Left lung (tissue), 10 donors: Measurements from ENCODE around the gene ZNF575. TPM values are rescaled to one million over a fixed set of nuclear protein-coding genes. Genes with fewer than 3 reads are reported as not detected.
A peak's percentile ranks its signal among the peaks of the same experiment; 100 is the strongest.

Source experiments
- ATAC-seq: fragments of 200-7000 bp; cut with Tn5 transposase; one replicate; pipeline ENCODE4 v1.9.1; 2020; ENCODE audit warnings: moderate library complexity
- DNase-seq, 4 donors: peaks; one replicate each; pipeline ENCODE4 v3.0.0-alpha.2; 2013 to 2020
- H3K27ac ChIP-seq, 2 donors: fragments of 200-600 bp; sonication (generic) in 1 of 2; one replicate each; pipeline versions ENCODE4 v1.5.0 to v1.8.0; 2020 to 2021
- H3K27me3 ChIP-seq, 2 donors: fragments of 200-600 bp; sonication (generic) in 1 of 2; one replicate each; pipeline versions ENCODE4 v1.5.0 to v1.8.0; 2020 to 2021
- H3K36me3 ChIP-seq, 2 donors: fragments of 200-600 bp; sonication (generic) in 1 of 2; one replicate each; pipeline versions ENCODE4 v1.5.0 to v1.8.0; 2020 to 2021
- H3K4me1 ChIP-seq, 2 donors: fragments of 200-600 bp; one replicate each; pipeline ENCODE4 v1.8.0; 2021
- H3K4me3 ChIP-seq, 2 donors: fragments of 200-600 bp; sonication (generic) in 1 of 2; one replicate each; pipeline versions ENCODE4 v1.5.0 to v1.8.0; 2020 to 2021; ENCODE audit warnings: mild to moderate bottlenecking in 1 of 2
- H3K9me3 ChIP-seq, 2 donors: fragments of 200-600 bp; sonication (generic) in 1 of 2; one replicate each; pipeline versions ENCODE4 v1.5.0 to v1.8.0; 2020 to 2021
- intact Hi-C, 2 donors: fragments of 100-400 bp; cut with DNase I; formaldehyde crosslinking; loops; one replicate each; pipeline versions ENCODE4 v1.11.2 to v1.14.2; 2022
- polyA plus RNA-seq, 6 donors: library from polyadenylated mRNA; unstranded; fragments of 120-200 nt; gene quantifications; one replicate each; pipeline ENCODE4 v1.2.1, GENCODE V29; 2013; ENCODE audit not compliant: insufficient read length in 6 of 6
- total RNA-seq, 2 donors: library from RNA; stranded (reverse); fragmentation: NEBNext Ultra II Directional; extraction: Animal tissue kit (Norgen Biotek cat#: 25700); gene quantifications; one replicate each; pipeline ENCODE4 v1.2.1, GENCODE V29; 2021
- TF ChIP-seq, protein P1 (sequence below), 2 donors: fragments of 200-600 bp; sonication (generic) in 1 of 2; IDR thresholded peaks; one replicate each; pipeline versions ENCODE4 v1.5.0 to v1.8.0; 2021; ENCODE audit warnings: antibody characterized with exemption in 2 of 2
- donor health status: DM: no; HTN: yes; CAD: no.
- donor health status: DM: no; HTN: no; CAD: no.

ZNF575 gene
- total and polyA plus RNA-seq, 8 donors, result 1.2 to 3.3 (median 2.3) TPM

DNA sequence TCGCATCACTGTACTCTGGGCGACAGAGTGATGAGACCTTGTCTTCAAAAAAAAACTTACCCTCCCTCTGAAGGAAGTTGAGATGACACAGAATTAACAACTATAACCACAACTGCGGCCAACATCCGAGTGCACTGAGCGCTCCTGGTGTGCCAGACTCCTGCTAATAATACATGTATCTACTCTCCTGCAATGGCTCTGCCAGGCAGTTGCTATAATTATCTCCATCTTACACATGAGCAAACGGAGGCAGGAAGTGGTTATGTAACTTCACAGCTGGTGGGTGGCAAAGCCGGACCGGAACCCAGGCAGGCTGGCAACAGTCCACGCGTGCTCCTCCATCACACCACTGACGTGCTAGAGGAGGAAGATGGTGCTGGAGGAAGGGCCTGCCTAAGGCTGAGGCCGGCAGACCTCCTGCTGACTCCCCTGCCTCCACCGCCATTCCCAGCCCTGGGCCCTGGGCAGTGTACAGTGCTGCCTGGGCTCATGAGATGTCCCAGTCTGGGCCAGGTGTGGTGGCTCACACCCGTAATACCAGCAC lies 29.8 kb downstream of the ZNF575 start:
- Histone ChIP-seq H3K27me3 (no peaks in the 10 kb centered on the region), H3K27ac (peak overlapping the region; percentile 65 to 89), H3K4me1 (peaks cover 0 to 25% of the 10 kb centered on the region in 2 donors), H3K4me3 (no peak overlapping the region), H3K9me3 (no peaks in the 10 kb centered on the region), H3K36me3 (peaks cover 0 to 30% of the 10 kb centered on the region in 2 donors)
- TF ChIP-seq, protein P1, sequence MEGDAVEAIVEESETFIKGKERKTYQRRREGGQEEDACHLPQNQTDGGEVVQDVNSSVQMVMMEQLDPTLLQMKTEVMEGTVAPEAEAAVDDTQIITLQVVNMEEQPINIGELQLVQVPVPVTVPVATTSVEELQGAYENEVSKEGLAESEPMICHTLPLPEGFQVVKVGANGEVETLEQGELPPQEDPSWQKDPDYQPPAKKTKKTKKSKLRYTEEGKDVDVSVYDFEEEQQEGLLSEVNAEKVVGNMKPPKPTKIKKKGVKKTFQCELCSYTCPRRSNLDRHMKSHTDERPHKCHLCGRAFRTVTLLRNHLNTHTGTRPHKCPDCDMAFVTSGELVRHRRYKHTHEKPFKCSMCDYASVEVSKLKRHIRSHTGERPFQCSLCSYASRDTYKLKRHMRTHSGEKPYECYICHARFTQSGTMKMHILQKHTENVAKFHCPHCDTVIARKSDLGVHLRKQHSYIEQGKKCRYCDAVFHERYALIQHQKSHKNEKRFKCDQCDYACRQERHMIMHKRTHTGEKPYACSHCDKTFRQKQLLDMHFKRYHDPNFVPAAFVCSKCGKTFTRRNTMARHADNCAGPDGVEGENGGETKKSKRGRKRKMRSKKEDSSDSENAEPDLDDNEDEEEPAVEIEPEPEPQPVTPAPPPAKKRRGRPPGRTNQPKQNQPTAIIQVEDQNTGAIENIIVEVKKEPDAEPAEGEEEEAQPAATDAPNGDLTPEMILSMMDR (IDR thresholded peaks at IDR 0.05), result no peak
- ATAC-seq (peak; percentile 81), DNase-seq (peak in 3 of 4 donors; percentile 40 to 89 (median 87))
- intact Hi-C loops, result no loop called here

DNA sequence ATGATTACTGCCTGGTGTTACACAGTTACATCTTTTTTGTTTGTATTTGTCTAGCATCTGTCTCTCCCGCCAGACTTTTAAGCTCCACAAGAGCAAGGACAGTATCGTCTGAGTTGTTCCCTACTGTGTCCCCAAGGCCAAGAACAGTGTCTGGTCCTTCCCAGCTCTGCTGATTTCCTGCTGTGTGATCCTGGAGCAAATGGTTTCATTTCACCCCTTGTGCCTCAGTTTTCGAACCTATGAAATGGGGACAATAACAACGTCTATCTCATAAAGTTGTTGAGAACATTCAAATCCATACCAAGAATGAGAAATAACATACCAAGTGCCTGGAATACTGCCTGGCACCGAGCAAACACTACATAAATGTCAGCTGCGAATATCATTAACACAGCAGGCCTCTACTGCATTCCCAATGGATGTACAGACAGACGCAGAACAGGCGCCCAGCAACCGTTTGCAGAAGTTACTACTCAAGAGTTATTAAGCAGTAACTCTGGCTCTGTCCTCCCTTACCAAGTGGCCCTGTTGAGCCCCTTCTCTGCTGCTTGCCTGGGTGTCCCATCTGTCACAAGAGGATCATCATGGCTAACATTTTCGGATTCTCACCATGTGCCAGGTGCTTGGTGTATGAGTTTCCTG lies 30.9 kb downstream of the ZNF575 start:
- H3K9me3 ChIP-seq, result no peaks in the 10 kb centered on the region
- H3K4me1 ChIP-seq, result peaks cover 0 to 25% of the 10 kb centered on the region in 2 donors
- H3K27ac ChIP-seq, result peak overlapping the region in 1 of 2 donors; percentile 89
- H3K4me3 ChIP-seq, result no peak overlapping the region
- peaks cover 0 to 25% of the 10 kb centered on the region in 2 donors for H3K36me3 ChIP-seq
- intact Hi-C loops, result no loop called here
- ATAC-seq (no peak), DNase-seq (no peak)
- TF ChIP-seq, protein P1 (IDR thresholded peaks at IDR 0.05), result no peak
- no peaks in the 10 kb centered on the region for H3K27me3 ChIP-seq

DNA sequence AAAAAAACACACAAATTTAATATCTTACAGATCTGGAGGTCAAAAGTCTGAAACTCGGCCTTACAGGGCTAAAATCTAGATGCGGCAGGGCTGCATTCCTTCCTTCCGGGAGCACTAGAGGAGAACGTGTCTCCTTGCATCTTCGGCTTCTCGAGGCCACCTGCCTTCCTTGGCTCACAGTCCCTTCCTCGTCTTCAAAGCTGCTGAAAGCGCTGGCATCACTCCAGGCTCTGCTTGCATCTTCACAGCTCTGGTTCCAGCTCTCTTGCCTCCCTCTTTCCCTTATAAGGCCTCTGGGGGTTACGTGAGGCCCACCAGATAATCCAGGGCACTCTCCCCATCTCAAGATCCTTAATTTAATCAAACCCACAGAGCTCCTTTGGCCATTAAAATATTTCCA lies 31.8 kb downstream of the ZNF575 start:
- intact Hi-C loops, result no loop called here
- no peak overlapping the region for H3K4me3 ChIP-seq
- ATAC-seq (no peak), DNase-seq (no peak)
- H3K36me3 ChIP-seq, result peaks cover 0 to 18% of the 10 kb centered on the region in 2 donors
- H3K27ac ChIP-seq, result no peak overlapping the region
- H3K9me3 ChIP-seq, result no peaks in the 10 kb centered on the region
- H3K4me1 ChIP-seq, result peaks cover 0 to 25% of the 10 kb centered on the region in 2 donors
- H3K27me3 ChIP-seq, result no peaks in the 10 kb centered on the region
- TF ChIP-seq, protein P1 (IDR thresholded peaks at IDR 0.05), result no peak

DNA sequence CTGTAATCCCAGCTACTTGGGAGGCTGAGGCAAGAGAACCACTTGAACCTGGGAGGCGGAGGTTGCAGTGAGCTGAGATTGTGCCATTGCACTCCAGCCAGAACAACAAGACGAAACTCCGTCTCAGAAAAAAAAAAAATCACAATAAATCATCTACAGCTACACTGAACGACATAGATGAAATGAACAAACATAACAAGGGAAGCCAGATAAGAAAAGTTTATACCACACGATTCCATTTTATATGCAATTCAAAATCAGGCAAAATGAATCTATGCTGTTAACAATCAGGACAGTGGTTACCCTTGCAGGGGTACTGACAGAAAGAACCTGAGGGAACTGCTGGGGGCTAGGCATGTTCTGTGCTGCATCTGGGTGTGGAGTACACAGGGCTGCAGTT lies 36.7 kb downstream of the ZNF575 start:
- DNase-seq (no peak), ATAC-seq (no peak)
- intact Hi-C loops, result no loop called here
- Histone ChIP-seq H3K4me3 (no peak overlapping the region), H3K36me3 (peaks cover 0 to 6% of the 10 kb centered on the region in 2 donors), H3K27me3 (no peaks in the 10 kb centered on the region), H3K4me1 (peaks cover 5 to 17% of the 10 kb centered on the region in 2 donors), H3K9me3 (no peaks in the 10 kb centered on the region), H3K27ac (no peak overlapping the region)
- TF ChIP-seq, protein P1 (IDR thresholded peaks at IDR 0.05), result no peak

DNA sequence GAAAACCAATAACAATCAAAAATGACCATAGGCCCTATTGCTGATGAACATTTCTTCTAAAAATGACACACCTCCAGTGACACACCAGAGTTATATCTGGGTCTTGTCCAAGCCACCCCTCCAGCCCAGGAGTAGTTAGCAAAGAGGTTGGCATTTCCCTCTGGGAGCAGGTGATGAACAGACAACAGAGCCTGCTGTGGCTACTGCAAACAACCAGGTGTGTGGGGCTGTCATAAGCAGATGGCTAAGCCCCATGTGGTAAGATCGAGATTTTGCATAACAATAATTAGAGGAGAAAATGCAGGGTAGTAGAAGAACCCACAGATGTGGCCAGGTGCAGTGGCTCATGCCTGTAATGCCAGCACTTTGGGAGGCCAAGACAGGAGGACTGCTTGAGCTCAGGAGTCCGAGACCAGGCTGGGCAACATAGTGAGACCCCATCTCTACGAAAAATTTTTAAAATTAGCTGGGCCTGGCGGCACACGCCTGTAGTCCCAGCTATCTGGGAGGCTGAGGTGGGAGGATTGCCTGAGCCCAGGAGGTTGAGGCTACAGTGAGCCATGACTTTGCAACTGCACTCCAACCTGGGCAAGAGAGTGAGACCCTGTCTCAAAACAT lies 37.3 kb downstream of the ZNF575 start:
- peak; percentile 8 for ATAC-seq
- H3K9me3 ChIP-seq, result no peaks in the 10 kb centered on the region
- peaks cover 6 to 22% of the 10 kb centered on the region in 2 donors for H3K4me1 ChIP-seq
- H3K27me3 ChIP-seq, result no peaks in the 10 kb centered on the region
- H3K27ac ChIP-seq, result no peak overlapping the region
- peaks cover 0 to 6% of the 10 kb centered on the region in 2 donors for H3K36me3 ChIP-seq
- no peak for DNase-seq
- intact Hi-C loops, result no loop called here
- H3K4me3 ChIP-seq, result no peak overlapping the region
- TF ChIP-seq, protein P1 (IDR thresholded peaks at IDR 0.05), result no peak
